ENCODE measurements around the gene RGS14. TPM values are rescaled to one million over a fixed set of nuclear protein-coding genes. Genes with fewer than 3 reads are reported as not detected.

RGS14 gene
- total and polyA plus RNA-seq, 4 donors, result 9.3 to 32.8 (median 23.1) TPM

DNA sequence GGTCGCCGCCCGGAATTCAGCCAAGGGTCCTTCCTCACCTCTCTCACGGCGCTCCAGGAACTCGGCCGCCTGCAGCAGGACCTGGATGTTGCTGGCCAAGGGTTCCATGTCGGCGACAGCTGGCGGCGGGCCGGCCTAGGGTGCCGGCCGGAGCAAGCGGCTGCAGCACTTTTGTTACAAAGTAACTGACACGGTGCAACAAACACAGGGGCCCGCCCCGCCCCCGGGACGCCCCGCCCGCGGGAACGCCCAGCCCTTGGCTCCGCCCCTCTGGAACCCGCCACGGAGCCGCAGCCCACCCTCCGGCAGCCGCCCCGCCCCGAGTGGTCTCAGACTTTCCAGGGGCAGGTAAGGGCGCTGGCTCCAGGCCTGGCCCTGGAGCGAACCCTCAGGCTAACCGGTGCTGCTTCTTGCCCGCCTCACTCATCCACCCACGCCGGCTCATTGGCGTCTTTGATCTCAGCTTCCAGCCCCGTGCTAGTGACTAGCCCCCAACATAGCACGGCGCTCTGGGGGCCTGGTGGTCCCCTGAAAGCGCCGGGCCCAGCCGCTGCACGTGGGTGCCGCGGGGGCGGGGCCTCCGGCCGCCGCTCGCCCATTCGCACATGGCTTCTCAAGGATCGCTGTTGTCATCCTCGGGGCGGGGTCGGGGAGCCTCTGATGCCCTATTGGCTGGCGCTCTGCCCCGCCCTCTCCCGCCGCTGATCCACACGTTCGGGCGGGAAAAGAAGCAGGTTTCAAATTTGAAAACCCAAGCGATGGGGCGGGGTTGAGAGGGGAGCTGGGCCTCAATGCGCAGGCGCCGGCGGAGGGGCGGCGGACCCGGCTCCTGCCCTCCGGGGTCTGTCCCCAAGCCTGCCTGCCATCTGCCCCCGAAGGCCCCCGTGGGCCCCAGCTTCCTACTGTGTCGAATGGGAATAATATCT is 45.7 kb upstream of the RGS14 start, which contains the start of gene MXD3:
Gene MXD3, minus strand, starts transcription at position 176 of the 926 bp plus-strand sequence. Its CDS starts 68 bp downstream, at position 108.
- H3K36me3 ChIP-seq (ENCODE audit: control insufficient read depth in 4 of 4, insufficient read depth in 4 of 4, low read length in 4 of 4), result peaks cover 0 to 4% (median 1%) of the 10 kb centered on the region in 4 donors
- WGBS, 2 donors, result 0 to 1% methylated on average over 70 to 78 of the region's 78 CpGs
- ATAC-seq (ENCODE audit: insufficient read depth, low FRiP score) (peak; percentile 90), DNase-seq (peak; percentile 97)
- TF ChIP-seq CTCF (IDR thresholded peaks at IDR 0.05; ENCODE audit: control extremely low read depth, extremely low read depth), result no peak
- no peaks in the 10 kb centered on the region for H3K9me3 ChIP-seq (ENCODE audit: control insufficient read depth in 4 of 4, insufficient read depth in 3 of 4, low read length in 3 of 4)
- no peak within 1 kb of the TSS for H3K27ac ChIP-seq (ENCODE audit: low read depth in 1 of 2, low read length in 1 of 2)
- peak within 1 kb of the TSS; percentile 48 for H3K4me3 ChIP-seq
- H3K4me1 ChIP-seq (ENCODE audit: control insufficient read depth in 5 of 5, insufficient read depth in 5 of 5, low read length in 5 of 5), result peaks cover 0 to 34% (median 12%) of the 10 kb centered on the region in 5 donors
- H3K9ac ChIP-seq (ENCODE audit: insufficient read depth in 1 of 2, low read length in 2 of 2), result no peak within 1 kb of the TSS
- no peaks in the 10 kb centered on the region for H3K27me3 ChIP-seq (ENCODE audit: control insufficient read depth in 3 of 3, insufficient read depth in 3 of 3, low read length in 2 of 3)

- H3K9ac ChIP-seq (ENCODE audit: insufficient read depth in 1 of 2, low read length in 2 of 2), result no peak overlapping the region
These were observed 45.0 kb upstream of the RGS14 start for GRCh38 chr5:177312649-177313181.

DNA sequence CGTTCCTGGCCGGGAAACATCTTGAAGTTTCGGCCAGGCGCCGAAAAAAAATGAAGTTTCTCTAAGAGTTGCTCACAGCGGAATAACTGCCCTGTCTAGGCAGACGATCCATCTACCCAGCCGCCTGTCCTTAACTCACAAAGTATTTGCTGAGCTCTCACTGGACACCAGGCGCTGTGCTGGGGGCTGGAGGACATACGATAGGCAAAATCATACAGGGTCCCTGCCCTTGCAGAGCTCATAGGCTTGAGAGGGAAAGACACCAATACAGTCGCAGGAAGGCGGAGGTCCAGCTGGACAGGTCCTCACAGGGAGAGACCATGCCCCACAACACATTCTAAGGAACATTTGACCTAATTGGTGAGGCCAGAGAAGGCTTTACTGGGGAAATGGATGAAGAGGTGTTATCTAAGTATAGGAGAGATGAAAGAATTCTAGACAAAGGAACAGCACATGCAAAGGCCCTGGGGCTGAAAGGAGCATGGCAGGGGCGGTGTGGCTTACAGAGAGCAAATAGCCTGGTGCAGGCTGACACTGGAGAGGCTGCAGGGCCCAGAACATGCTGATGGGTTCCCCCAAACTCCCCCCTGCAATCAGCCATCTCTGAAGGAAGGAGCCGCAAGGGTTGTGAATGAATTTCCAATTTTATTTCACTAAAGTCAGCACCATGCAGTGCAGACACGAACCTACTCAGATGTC is 44.0 kb upstream of the RGS14 start:
- Histone ChIP-seq H3K9me3 (ENCODE audit: control insufficient read depth in 4 of 4, insufficient read depth in 3 of 4, low read length in 3 of 4) (no peaks in the 10 kb centered on the region), H3K27ac (ENCODE audit: low read depth in 1 of 2, low read length in 1 of 2) (no peak overlapping the region), H3K27me3 (ENCODE audit: control insufficient read depth in 3 of 3, insufficient read depth in 3 of 3, low read length in 2 of 3) (no peaks in the 10 kb centered on the region), H3K4me1 (ENCODE audit: control insufficient read depth in 5 of 5, insufficient read depth in 5 of 5, low read length in 5 of 5) (peaks cover 0 to 32% (median 12%) of the 10 kb centered on the region in 5 donors), H3K9ac (ENCODE audit: insufficient read depth in 1 of 2, low read length in 2 of 2) (no peak overlapping the region), H3K36me3 (ENCODE audit: control insufficient read depth in 4 of 4, insufficient read depth in 4 of 4, low read length in 4 of 4) (peaks cover 0 to 4% (median 0%) of the 10 kb centered on the region in 4 donors), H3K4me3 (no peak overlapping the region)
- ATAC-seq (ENCODE audit: insufficient read depth, low FRiP score), result no peak
- 91 to 96% methylated on average over 15 of the region's 15 CpGs for WGBS, 2 donors
- TF ChIP-seq CTCF (IDR thresholded peaks at IDR 0.05; ENCODE audit: control extremely low read depth, extremely low read depth), result no peak
- no peak for DNase-seq

More at GRCh38 chr5:177312649-177313181, 45.0 kb upstream of the RGS14 start:
- H3K4me1 ChIP-seq (ENCODE audit: control insufficient read depth in 5 of 5, insufficient read depth in 5 of 5, low read length in 5 of 5), result peaks cover 0 to 34% (median 12%) of the 10 kb centered on the region in 5 donors
- DNase-seq (peak in 1 of 3 donors; percentile 42), ATAC-seq (ENCODE audit: insufficient read depth, low FRiP score) (no peak)
- WGBS, 2 donors, result 2 to 12% methylated on average over 19 of the region's 19 CpGs
- no peaks in the 10 kb centered on the region for H3K27me3 ChIP-seq (ENCODE audit: control insufficient read depth in 3 of 3, insufficient read depth in 3 of 3, low read length in 2 of 3)
- peaks cover 0 to 4% (median 0%) of the 10 kb centered on the region in 4 donors for H3K36me3 ChIP-seq (ENCODE audit: control insufficient read depth in 4 of 4, insufficient read depth in 4 of 4, low read length in 4 of 4)
- H3K4me3 ChIP-seq, result no peak overlapping the region
- TF ChIP-seq CTCF (IDR thresholded peaks at IDR 0.05; ENCODE audit: control extremely low read depth, extremely low read depth), result no peak
- H3K9me3 ChIP-seq (ENCODE audit: control insufficient read depth in 4 of 4, insufficient read depth in 3 of 4, low read length in 3 of 4), result no peaks in the 10 kb centered on the region
- H3K27ac ChIP-seq (ENCODE audit: low read depth in 1 of 2, low read length in 1 of 2), result no peak overlapping the region

All from lung (tissue), 12 donors.